HPDE6-E6E7 (cell line): Measurements from ENCODE around the gene OR2T6.
"Not testable (repeated sequence)": the region's sequence is repeated elsewhere in the genome, so short reads cannot be mapped to it uniquely, and the experiment has no call there.

Source experiments
- DNase-seq: peaks from one replicate; pipeline ENCODE4 v3.0.0; 2011; ENCODE audit warnings: missing footprints; ENCODE audit errors: extremely low spot score

Gene OR2T6

DNA sequence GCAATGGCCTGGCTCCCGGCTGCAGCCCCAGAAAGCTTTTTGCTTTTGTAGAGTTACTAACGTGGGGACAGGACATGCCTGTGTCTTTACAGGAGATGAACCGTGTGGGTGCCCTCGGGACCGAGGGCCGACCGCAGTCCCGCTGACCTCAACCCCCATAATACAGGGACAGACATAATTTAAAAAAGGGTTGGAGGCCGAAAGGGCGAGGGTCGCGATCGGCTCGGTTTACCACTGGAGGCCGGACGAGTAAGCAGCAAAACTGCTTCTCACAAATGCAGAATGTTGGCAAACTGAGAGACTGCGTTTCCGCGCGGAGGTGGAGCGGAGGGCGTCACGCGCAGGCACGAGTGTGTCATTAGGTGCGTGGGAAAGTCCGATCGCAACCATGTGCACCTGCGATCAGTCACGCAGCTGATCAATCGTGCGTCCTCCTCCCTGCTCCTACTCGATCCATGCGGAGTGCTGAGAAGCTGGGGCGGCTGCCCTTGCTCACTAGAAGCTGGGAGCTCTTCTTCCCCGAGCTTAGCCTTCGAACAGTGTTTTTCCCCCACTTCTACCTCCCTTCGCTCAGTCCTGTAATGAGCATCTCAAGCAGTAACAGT, 58.4 kb downstream of the OR2T6 start:
- DNase-seq, result not testable (repeated sequence)

DNA sequence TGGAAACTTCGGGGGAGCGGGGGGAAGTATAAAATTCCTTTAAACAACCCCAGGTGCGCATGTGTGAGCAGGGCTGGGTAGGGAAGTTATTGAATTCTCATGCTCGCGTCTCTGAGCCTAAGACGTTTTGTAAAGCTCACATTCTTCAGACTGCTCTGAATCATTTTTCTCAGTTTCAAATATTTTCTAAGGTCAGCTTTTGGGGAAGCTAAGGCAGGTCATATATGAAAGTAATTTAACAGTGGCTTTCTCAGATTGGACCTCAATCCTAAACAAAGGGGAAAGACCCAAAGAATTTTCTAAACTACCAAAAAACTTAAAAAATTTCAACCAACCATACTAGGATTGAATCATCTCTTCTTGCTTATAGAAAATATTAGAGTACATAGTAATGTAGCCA, 59.4 kb downstream of the OR2T6 start:
- not testable (repeated sequence) for DNase-seq

DNA sequence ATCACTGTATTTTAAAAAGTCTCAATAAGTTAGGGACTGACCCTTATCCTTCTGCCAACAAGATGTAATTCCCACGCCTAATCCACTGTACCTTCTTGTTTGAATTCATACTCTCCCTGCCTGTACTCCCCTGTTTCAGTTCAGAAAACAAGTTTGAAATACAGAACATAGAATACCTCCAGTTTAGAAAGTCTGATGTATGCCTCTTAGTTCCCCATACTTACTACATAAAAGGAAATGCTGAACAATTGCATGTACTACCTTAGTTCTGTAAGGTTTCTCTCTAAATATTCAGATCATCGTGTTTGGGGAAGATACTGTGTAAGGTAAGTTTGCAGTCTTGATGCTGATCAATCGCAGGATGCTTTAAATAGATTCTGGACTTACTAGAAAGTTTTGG, 60.8 kb downstream of the OR2T6 start:
- DNase-seq, result not testable (repeated sequence)

DNA sequence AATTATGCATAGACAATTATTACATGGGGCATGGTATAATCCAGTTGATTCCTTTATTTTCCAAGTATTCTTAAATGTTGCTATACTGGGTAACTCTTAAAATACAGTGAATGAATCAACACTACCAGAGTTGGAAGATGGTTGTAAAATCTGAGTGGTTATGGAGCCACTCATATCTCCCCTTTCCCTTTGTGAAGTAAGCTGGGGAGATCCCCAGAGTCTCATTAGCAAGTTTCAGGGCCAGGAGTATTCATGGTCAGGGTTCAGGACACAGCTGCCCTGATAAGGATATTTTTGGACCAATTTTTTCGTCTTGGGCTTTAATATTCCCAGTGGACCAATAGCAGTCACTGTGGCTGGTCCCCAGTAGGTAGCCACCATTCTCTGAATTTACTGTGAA, 63.1 kb downstream of the OR2T6 start:
- DNase-seq, result not testable (repeated sequence)

DNA sequence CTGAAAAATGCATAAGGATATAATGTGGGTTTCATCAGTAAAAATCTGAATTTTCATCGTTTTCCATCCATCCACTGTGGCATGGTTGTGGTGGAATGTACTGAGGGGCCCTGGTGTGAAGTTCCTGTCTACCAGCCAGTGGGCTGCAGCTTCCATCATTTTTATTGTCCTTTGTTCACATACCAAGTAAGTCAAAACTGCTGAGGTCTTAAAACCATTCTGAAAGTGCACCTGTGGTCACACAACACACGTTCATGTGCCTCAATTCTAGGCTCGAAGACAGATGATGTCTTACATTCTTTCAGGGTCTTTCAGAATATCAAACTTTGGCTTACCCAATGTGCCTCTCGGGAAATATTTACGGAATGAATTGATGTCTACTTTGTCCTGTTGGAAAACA, 63.7 kb downstream of the OR2T6 start:
- DNase-seq, result not testable (repeated sequence)
